GM12878 (cell line): ENCODE measurements around the gene PAX4. TPM values are rescaled to one million over a fixed set of nuclear protein-coding genes. Genes with fewer than 3 reads are reported as not detected.

Experiments
- ATAC-seq: fragments of 200-7000 bp; cut with Tn5 transposase; 3 replicates; pipeline ENCODE4 v1.9.1; 2020; ENCODE audit warnings: mild to moderate bottlenecking, moderate library complexity
- BruUV-seq: library from RNA; stranded (reverse); fragments of 400-500 nt; replicated peaks from 2 replicates; lab custom pipeline; 2021; lab: Mats Ljungman, UMichigan
- CTCF ChIA-PET: fragments of 300-600 bp; sonication (Branson Sonifier 250); formaldehyde crosslinking; extraction: SDS; loops from one replicate; lab custom pipeline; 2021; ENCODE audit warnings: inconsistent platforms; lab: Yijun Ruan, JAX
- POLR2A ChIA-PET: fragments of 350-600 bp; formaldehyde crosslinking; extraction: SDS; loops from one replicate; lab custom pipeline; 2021; ENCODE audit warnings: inconsistent platforms; lab: Charles Lee
- RAD21 ChIA-PET: fragments of 300-600 bp; sonication (Branson Sonifier 250); formaldehyde crosslinking; loops from one replicate; lab custom pipeline; 2023; ENCODE audit warnings: antibody characterized with exemption; ENCODE audit not compliant: unreplicated experiment; lab: Charles Lee
- SMC1A ChIA-PET: fragments of 300-600 bp; sonication (Branson Sonifier 250); formaldehyde crosslinking; loops from one replicate; lab custom pipeline; 2023; ENCODE audit not compliant: unreplicated experiment, uncharacterized antibody; lab: Charles Lee
- DNase-seq: peaks from one replicate; pipeline ENCODE4 v3.0.0-alpha.2; 2011; ENCODE audit warnings: low read depth, low spot score
- FAIRE-seq: peaks from 3 replicates; lab custom pipeline; 2011; peaks lifted over from hg19 to GRCh38; lab: Jason Lieb, UNC
- H2AFZ ChIP-seq: 2 replicates; pipeline ENCODE4 v1.6.0; 2011; ENCODE audit warnings: low read depth, low read length, control low read depth; ENCODE audit not compliant: control insufficient read depth
- H3K27ac ChIP-seq: 2 replicates; pipeline ENCODE4 v1.5.1; 2011; ENCODE audit warnings: control low read depth; ENCODE audit not compliant: control insufficient read depth, insufficient read depth
- H3K27me3 ChIP-seq, 2 experiments: replicated peaks in 1 of 2; 2 replicates each; pipeline versions ENCODE4 v1.6.0 to v1.6.1; 2011; ENCODE audit warnings: low read length in 1 of 2; ENCODE audit not compliant: control insufficient read depth in 2 of 2, insufficient read depth in 2 of 2
- H3K36me3 ChIP-seq, 2 experiments: 2 replicates each; pipeline ENCODE4 v1.5.1; 2011; ENCODE audit warnings: low read length in 1 of 2; ENCODE audit not compliant: control insufficient read depth in 2 of 2, insufficient read depth in 2 of 2
- H3K4me1 ChIP-seq: 2 replicates; pipeline ENCODE4 v1.6.1; 2011; ENCODE audit warnings: mild to moderate bottlenecking, low read length, moderate library complexity, mixed read lengths; ENCODE audit not compliant: control insufficient read depth, insufficient read depth
- H3K4me2 ChIP-seq: 2 replicates; pipeline ENCODE4 v1.6.0; 2011; ENCODE audit warnings: control low read depth; ENCODE audit not compliant: control insufficient read depth, insufficient read depth
- H3K4me3 ChIP-seq: fragments of 200-600 bp; sonication (generic); 2 replicates; pipeline ENCODE4 v1.5.1; 2016
- H3K79me2 ChIP-seq: 2 replicates; pipeline ENCODE4 v1.6.0; 2011; ENCODE audit warnings: low read length; ENCODE audit not compliant: control insufficient read depth, insufficient read depth
- H3K9ac ChIP-seq: 2 replicates; pipeline ENCODE4 v1.8.0; 2011; ENCODE audit warnings: low read length, control low read depth, mixed read lengths; ENCODE audit not compliant: control insufficient read depth, insufficient read depth
- H3K9me3 ChIP-seq: replicated peaks from 3 replicates; pipeline ENCODE4 v1.5.1; 2011; ENCODE audit warnings: mild to moderate bottlenecking, low read length; ENCODE audit not compliant: control insufficient read depth, insufficient read depth
- H4K20me1 ChIP-seq: 2 replicates; pipeline ENCODE4 v1.6.0; 2011; ENCODE audit not compliant: control insufficient read depth, insufficient read depth
- BCL11A ChIP-seq: IDR thresholded peaks from 2 replicates; pipeline ENCODE4 v1.6.1; 2011; ENCODE audit warnings: low read depth, low read length
- CTCF ChIP-seq, 3 experiments: IDR thresholded peaks in 2 of 3; conservative IDR thresholded peaks in 1 of 3; 2 replicates each; pipeline ENCODE4 v1.5.1; 2011; ENCODE audit warnings: low read depth in 3 of 3, low read length in 3 of 3, mild to moderate bottlenecking in 3 of 3, control low read depth in 2 of 3, moderate library complexity in 2 of 3, inconsistent platforms in 1 of 3, mixed read lengths in 1 of 3; ENCODE audit not compliant: control insufficient read depth in 2 of 3, insufficient read depth in 1 of 3; ENCODE audit errors: extremely low read depth in 1 of 3
- SIX5 ChIP-seq: IDR thresholded peaks from 2 replicates; pipeline ENCODE4 v1.6.1; 2011; ENCODE audit warnings: mild to moderate bottlenecking, low read depth, low read length, moderate library complexity; ENCODE audit not compliant: severe bottlenecking
- SMAD1 ChIP-seq: fragments of 450-650 bp; IDR thresholded peaks from 2 replicates; pipeline ENCODE4 v1.6.1; 2018; ENCODE audit warnings: mild to moderate bottlenecking, low read depth; ENCODE audit not compliant: partially characterized antibody
- ZBTB11 ChIP-seq: fragments of 450-650 bp; formaldehyde crosslinking; IDR thresholded peaks from 2 replicates; pipeline ENCODE4 v1.5.0; 2022; ENCODE audit warnings: mild to moderate bottlenecking, missing genetic modification characterization
- WGBS: methylation state at CpG from one replicate; pipeline ENCODE4 v1.1.6; 2016; ENCODE audit warnings: low lambda C conversion rate; ENCODE audit not compliant: insufficient replicate concordance, insufficient coverage; ENCODE audit errors: missing lambda C conversion rate; 5-methylcytosine and 5-hydroxymethylcytosine counted together
- in situ Hi-C: fragments of 300-500 bp; cut with MboI; formaldehyde crosslinking; loops from 9 replicates; pipeline ENCODE4 v1.14.3; 2018; ENCODE audit warnings: mixed read lengths
- intact Hi-C: fragments of 100-400 bp; cut with micrococcal nuclease; formaldehyde crosslinking; loops from one replicate; pipeline ENCODE4 v1.14.2; 2022; ENCODE audit not compliant: unreplicated experiment
- polyA plus RNA-seq, 11 experiments: library from polyadenylated mRNA; depleted of rRNA in 4 of 11; unstranded in 6 of 11; stranded (reverse) in 5 of 11; fragments of >200 nt; fragmentation: Nextera tagmentation in 4 of 11; fragmentation: Illumina TruSeq in 1 of 11; extraction: Ambion mirVana in 4 of 11; extraction: Trizol in 1 of 11; gene quantifications; 1 replicate in 1 of 11; 2 replicates in 10 of 11; pipeline versions ENCODE4 v1.2.1 to v1.2.3, GENCODE V29; 2011 to 2016; ENCODE audit warnings: inconsistent platforms in 2 of 11, missing spikeins in 2 of 11, low read depth in 1 of 11
- total RNA-seq, 4 experiments: library from RNA; depleted of rRNA in 3 of 4; stranded (reverse); fragments of >200 nt in 3 of 4; fragmentation: Illumina TruSeq in 1 of 4; extraction: Trizol in 1 of 4; gene quantifications; 2 replicates each; pipeline versions ENCODE4 v1.2.1 to v1.2.3, GENCODE V29; 2013 to 2021

The PAX4 gene
- total and polyA plus RNA-seq, 10 of the 15 experiments (the other 5 are each of a cell fraction or from before 2014, with no cell fraction given): 0.27 TPM; not detected in 9

- WGBS: 93% methylated on average over 7 of the region's 7 CpGs
- SMC1A ChIA-PET: interaction anchor here (1.1 kb wide), 1 partner anchor 9 kb away, joined by 3 read pairs; no protein-coding TSS in a partner anchor
- TF ChIP-seq CTCF (IDR thresholded peaks at IDR 0.05 in 2 of 3, conservative IDR thresholded peaks at IDR 0.05 in 1 of 3; ENCODE audit: control insufficient read depth in 2 of 3, extremely low read depth in 1 of 3, insufficient read depth in 1 of 3, low read depth in 3 of 3, low read length in 3 of 3): no peak
- TF ChIP-seq SMAD1: no peak
- no peak for TF ChIP-seq BCL11A
- no peak for TF ChIP-seq SIX5
- no peak for TF ChIP-seq ZBTB11 (CRISPR knock-in tag)
- Histone ChIP-seq H3K36me3 (peaks cover 0 to 3% of the 10 kb centered on the region in 2 experiments; a peak in 2 of 4 replicates), H3K9me3 (no peaks in the 10 kb centered on the region), H3K79me2 (peaks cover 9% of the 10 kb centered on the region), H3K4me3 (no peak overlapping the region), H4K20me1 (no peaks in the 10 kb centered on the region), H3K27ac (no peak overlapping the region), H3K9ac (no peak overlapping the region), H3K4me2 (no peak overlapping the region), H2AFZ (no peak overlapping the region), H3K27me3 (no peaks in the 10 kb centered on the region), H3K4me1 (no peaks in the 10 kb centered on the region; the same call in 1 of the 2 replicates)
- intact Hi-C loops: no loop called here
- CTCF ChIA-PET: no interaction called here
- no TSS peak for BruUV-seq
- ATAC-seq: no peak
- DNase-seq: no peak
- POLR2A ChIA-PET: no interaction called here
- RAD21 ChIA-PET: interaction anchor here (1.0 kb wide), 1 partner anchor 37 kb away, joined by 3 read pairs; no protein-coding TSS in a partner anchor
- FAIRE-seq: no peak
- in situ Hi-C loops: no loop called here
Measured at GRCh38 chr7:127591189-127591588, 26.8 kb downstream of the PAX4 start.
